ENCODE data around the gene HTT-AS.
A peak's percentile ranks its signal among the peaks of the same experiment; 100 is the strongest.

Gene HTT-AS

GRCh38 chr4:3036131-3036952 lies 38.0 kb downstream of the HTT-AS start:
- CTCF ChIA-PET: interaction anchor here (0.9 to 5.3 kb wide), 14 partner anchors 9 to 100 kb away, joined by 3 to 39 read pairs (median 4); no protein-coding TSS in a partner anchor
- TF ChIP-seq CTCF (IDR thresholded peaks at IDR 0.05; ENCODE audit: control extremely low read depth, extremely low read depth, low read depth, missing control alignments): no peak
- POLR2A ChIA-PET: no interaction called here
- DNase-seq (ENCODE audit: extremely low spot score): peak; percentile 19

GRCh38 chr4:3035674-3036073 lies 38.7 kb downstream of the HTT-AS start:
- POLR2A ChIA-PET: no interaction called here
- peak; percentile 13 for DNase-seq (ENCODE audit: extremely low spot score)
- TF ChIP-seq CTCF (IDR thresholded peaks at IDR 0.05; ENCODE audit: control extremely low read depth, extremely low read depth, low read depth, missing control alignments): no peak
- CTCF ChIA-PET: interaction anchor here (0.6 to 5.3 kb wide), 9 partner anchors 10 to 100 kb away, joined by 3 to 39 read pairs (median 4); partner anchors contain the start of genes GRK4 and NOP14

- DNase-seq (ENCODE audit: extremely low spot score): no peak
- POLR2A ChIA-PET: no interaction called here
- TF ChIP-seq CTCF (IDR thresholded peaks at IDR 0.05; ENCODE audit: control extremely low read depth, extremely low read depth, low read depth, missing control alignments): no peak
- CTCF ChIA-PET: interaction anchor here (0.6 to 5.3 kb wide), 9 partner anchors 11 to 99 kb away, joined by 3 to 39 read pairs (median 4); partner anchors contain the start of genes GRK4 and NOP14
These were observed 39.1 kb downstream of the HTT-AS start for GRCh38 chr4:3035249-3035648.

GRCh38 chr4:3034231-3034630 lies 40.1 kb downstream of the HTT-AS start:
- POLR2A ChIA-PET: no interaction called here

GRCh38 chr4:3031357-3032082 lies 42.8 kb downstream of the HTT-AS start:
- TF ChIP-seq CTCF (IDR thresholded peaks at IDR 0.05; ENCODE audit: control extremely low read depth, extremely low read depth, low read depth, missing control alignments): no peak
- POLR2A ChIA-PET: no interaction called here
- CTCF ChIA-PET: interaction anchor here (0.9 to 2.7 kb wide), 4 partner anchors 10 to 53 kb away, joined by 3 to 12 read pairs (median 6); no protein-coding TSS in a partner anchor
- DNase-seq (ENCODE audit: extremely low spot score): no peak

More at GRCh38 chr4:3034231-3034630, 40.1 kb downstream of the HTT-AS start:
- no peak for DNase-seq (ENCODE audit: extremely low spot score)
- TF ChIP-seq CTCF (IDR thresholded peaks at IDR 0.05; ENCODE audit: control extremely low read depth, extremely low read depth, low read depth, missing control alignments): no peak
- CTCF ChIA-PET: interaction anchor here (1.5 to 5.3 kb wide), 4 partner anchors 19 to 71 kb away, joined by 4 to 39 read pairs (median 9); partner anchors contain the start of genes GRK4 and NOP14

All from GM10248 (cell line).